T-cell (primary cell): ENCODE data around the gene FMN1. TPM values are rescaled to one million over a fixed set of nuclear protein-coding genes. Genes with fewer than 3 reads are reported as not detected.

Source experiments
- ATAC-seq, 4 experiments: fragments of 200-7000 bp in 3 of 4; fragments of 150-1000 bp in 1 of 4; cut with Tn5 transposase; replicated peaks in 1 of 4; 1 replicate in 3 of 4; 2 replicates in 1 of 4; pipeline ENCODE4 v1.10.0; 2021; ENCODE audit warnings: moderate library complexity in 3 of 4, mild to moderate bottlenecking in 2 of 4, moderate number of reproducible peaks in 1 of 4
- CTCF ChIA-PET, 2 donors: fragments of 300-600 bp; sonication (Branson Sonifier 250); formaldehyde crosslinking; loops; one replicate each; lab custom pipeline; 2022; ENCODE audit warnings: antibody characterized with exemption in 2 of 2; lab: Charles Lee
- POLR2A ChIA-PET, 2 donors: fragments of 300-600 bp; sonication (Branson Sonifier 250); formaldehyde crosslinking; loops; one replicate each; lab custom pipeline; 2022; ENCODE audit warnings: antibody characterized with exemption in 2 of 2; lab: Charles Lee
- DNase-seq, 35 experiments: peaks; one replicate each; pipeline versions ENCODE4 v3.0.0 to v3.0.0-alpha.2; 2013 to 2023
- H3K27ac ChIP-seq: one replicate; pipeline ENCODE4 v1.5.1; 2013; ENCODE audit warnings: low read length
- H3K27me3 ChIP-seq, 2 experiments: replicated peaks in 1 of 2; 1 replicate in 1 of 2; 2 replicates in 1 of 2; pipeline versions ENCODE4 v1.6.1 to v1.7.0; 2013; ENCODE audit warnings: low read length in 1 of 2, mixed read lengths in 1 of 2; ENCODE audit not compliant: control insufficient read depth in 2 of 2, insufficient read depth in 2 of 2; ENCODE audit errors: extremely low read depth in 1 of 2
- H3K36me3 ChIP-seq, 2 donors: 1 replicate in 1 of 2; 2 replicates in 1 of 2; pipeline versions ENCODE4 v1.6.1 to v1.7.0; 2013; ENCODE audit warnings: low read length in 1 of 2; ENCODE audit not compliant: control insufficient read depth in 2 of 2, insufficient read depth in 1 of 2; ENCODE audit errors: extremely low read depth in 1 of 2
- H3K4me1 ChIP-seq, 2 experiments: 1 replicate in 1 of 2; 2 replicates in 1 of 2; pipeline versions ENCODE4 v1.6.1 to v1.7.0; 2013; ENCODE audit warnings: low read length in 2 of 2, mixed read lengths in 1 of 2; ENCODE audit not compliant: insufficient read depth in 2 of 2, control insufficient read depth in 1 of 2; ENCODE audit errors: extremely low read depth in 1 of 2
- H3K4me3 ChIP-seq, 2 donors: 1 replicate in 1 of 2; 2 replicates in 1 of 2; pipeline versions ENCODE4 v1.5.1 to v1.7.0; 2013; ENCODE audit warnings: mild to moderate bottlenecking in 2 of 2, low read length in 1 of 2, moderate library complexity in 1 of 2; ENCODE audit not compliant: control insufficient read depth in 1 of 2; ENCODE audit errors: extremely low read depth in 1 of 2
- H3K9me3 ChIP-seq: 2 replicates; pipeline ENCODE4 v1.7.0; 2013
- H3K27ac Mint-ChIP-seq, 2 donors: one replicate each; pipeline ENCODE4 v1.8.0; 2020 to 2021; ENCODE audit warnings: mild to moderate bottlenecking in 2 of 2, mixed read lengths in 2 of 2
- H3K27me3 Mint-ChIP-seq, 2 donors: one replicate each; pipeline ENCODE4 v1.8.0; 2021 to 2022; ENCODE audit warnings: mixed read lengths in 2 of 2
- H3K36me3 Mint-ChIP-seq: one replicate; pipeline ENCODE4 v1.8.0; 2021; ENCODE audit warnings: mixed read lengths
- H3K4me1 Mint-ChIP-seq, 3 donors: one replicate each; pipeline ENCODE4 v1.8.0; 2020 to 2022; ENCODE audit warnings: mixed read lengths in 3 of 3, mild to moderate bottlenecking in 1 of 3
- H3K4me3 Mint-ChIP-seq, 3 donors: one replicate each; pipeline ENCODE4 v1.8.0; 2020 to 2022; ENCODE audit warnings: mild to moderate bottlenecking in 3 of 3, mixed read lengths in 3 of 3, moderate library complexity in 3 of 3
- H3K9me3 Mint-ChIP-seq, 3 donors: one replicate each; pipeline ENCODE4 v1.8.0; 2020 to 2022; ENCODE audit warnings: mixed read lengths in 3 of 3
- whole genome bisulfite sequencing: methylation state at CpG from one replicate; pipeline ENCODE4 v1.1.5; 2013; ENCODE audit warnings: missing lambda C conversion rate; ENCODE audit not compliant: insufficient coverage; 5-methylcytosine and 5-hydroxymethylcytosine counted together
- total RNA-seq, 35 experiments: library from RNA in 6 of 35; stranded (reverse) in 6 of 35; fragments of 120-200 nt in 1 of 35; gene quantifications; one replicate each; pipeline versions ENCODE4 v1.2.1 to v1.2.4 and lab custom pipeline; 2013 to 2026

FMN1 gene
- total RNA-seq, 5 donors from 2014 or later (not counting 1 experiment from before 2014, with no cell fraction given) = 0.20 to 22.4 (median 14.9) TPM

GRCh38 chr15:32944431-32944830 lies 250.1 kb downstream of the FMN1 start:
- 40% methylated on average over 1 of the region's 3 CpGs for WGBS
- ChIA-PET CTCF (no interaction called here), POLR2A (interaction anchor here in 1 of 2 donors (0.6 kb wide), 1 partner anchor 97 kb away, joined by 3 read pairs; no protein-coding TSS in a partner anchor)
- H3K27me3 Mint-ChIP-seq = no peaks in the 10 kb centered on the region
- Histone ChIP-seq H3K4me3 (no peak overlapping the region), H3K27me3 (no peaks in the 10 kb centered on the region), H3K9me3 (no peaks in the 10 kb centered on the region), H3K36me3 (no peaks in the 10 kb centered on the region), H3K4me1 (no peaks in the 10 kb centered on the region), H3K27ac (no peak overlapping the region)
- no peak for DNase-seq
- H3K36me3 Mint-ChIP-seq = no peaks in the 10 kb centered on the region
- H3K4me3 Mint-ChIP-seq = no peak overlapping the region
- no peak for ATAC-seq
- peaks cover 0 to under 1% (median 0%) of the 10 kb centered on the region in 3 donors for H3K9me3 Mint-ChIP-seq
- H3K27ac Mint-ChIP-seq = no peak overlapping the region
- peaks cover 0 to 1% (median 0%) of the 10 kb centered on the region in 3 donors for H3K4me1 Mint-ChIP-seq

DNA sequence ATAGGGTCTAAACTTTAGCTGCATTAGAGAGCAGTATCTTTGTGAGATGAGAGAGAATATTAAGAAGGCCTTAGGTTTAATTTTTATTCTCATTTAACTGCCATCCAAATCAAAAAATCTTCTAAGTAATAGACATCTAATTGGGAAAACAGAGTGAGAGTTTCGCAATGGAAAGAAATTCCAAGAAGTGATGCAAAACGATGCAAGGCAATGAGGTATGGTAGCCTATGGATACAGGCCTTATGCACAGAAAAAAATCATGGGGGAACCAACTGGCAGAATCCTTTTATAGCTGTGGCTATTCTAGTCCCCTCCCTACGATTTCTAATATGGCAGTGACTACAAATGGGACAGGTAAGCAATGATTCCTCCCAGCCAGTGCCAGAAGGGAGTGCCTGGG lies 250.8 kb downstream of the FMN1 start:
- Histone ChIP-seq H3K9me3 (no peaks in the 10 kb centered on the region), H3K36me3 (no peaks in the 10 kb centered on the region), H3K4me3 (no peak overlapping the region), H3K4me1 (no peaks in the 10 kb centered on the region), H3K27me3 (no peaks in the 10 kb centered on the region), H3K27ac (no peak overlapping the region)
- ATAC-seq = no peak
- H3K9me3 Mint-ChIP-seq = no peaks in the 10 kb centered on the region
- WGBS = 57% methylated on average over 1 of the region's 3 CpGs
- no peak overlapping the region for H3K27ac Mint-ChIP-seq
- no peak for DNase-seq
- H3K36me3 Mint-ChIP-seq = no peaks in the 10 kb centered on the region
- no peaks in the 10 kb centered on the region for H3K4me1 Mint-ChIP-seq
- ChIA-PET POLR2A (interaction anchor here in 1 of 2 donors (0.6 kb wide), 1 partner anchor 97 kb away, joined by 3 read pairs; no protein-coding TSS in a partner anchor), CTCF (no interaction called here)
- H3K27me3 Mint-ChIP-seq = no peaks in the 10 kb centered on the region
- no peak overlapping the region for H3K4me3 Mint-ChIP-seq

- Histone ChIP-seq H3K4me3 (no peak overlapping the region), H3K36me3 (no peaks in the 10 kb centered on the region), H3K27ac (no peak overlapping the region), H3K9me3 (no peaks in the 10 kb centered on the region), H3K27me3 (peaks cover 0 to 3% of the 10 kb centered on the region in 2 experiments), H3K4me1 (no peaks in the 10 kb centered on the region)
- Mint-ChIP-seq H3K4me1 (no peaks in the 10 kb centered on the region), H3K27me3 (peaks cover 0 to 5% of the 10 kb centered on the region in 2 donors), H3K4me3 (no peak overlapping the region), H3K27ac (no peak overlapping the region), H3K9me3 (no peaks in the 10 kb centered on the region), H3K36me3 (no peaks in the 10 kb centered on the region)
- ChIA-PET CTCF (no interaction called here), POLR2A (no interaction called here)
- no peak for DNase-seq
- ATAC-seq = no peak
- WGBS = 50% methylated on average over 1 of the region's 2 CpGs
Observed at GRCh38 chr15:32942401-32942841, 252.1 kb downstream of the FMN1 start.

- Histone ChIP-seq H3K9me3 (no peaks in the 10 kb centered on the region), H3K4me3 (no peak overlapping the region), H3K27ac (no peak overlapping the region), H3K27me3 (peaks cover 0 to 3% of the 10 kb centered on the region in 2 experiments), H3K4me1 (no peaks in the 10 kb centered on the region), H3K36me3 (no peaks in the 10 kb centered on the region)
- Mint-ChIP-seq H3K9me3 (no peaks in the 10 kb centered on the region), H3K27me3 (peaks cover 0 to 8% of the 10 kb centered on the region in 2 donors), H3K36me3 (no peaks in the 10 kb centered on the region), H3K4me3 (no peak overlapping the region), H3K4me1 (no peaks in the 10 kb centered on the region), H3K27ac (no peak overlapping the region)
- ChIA-PET CTCF (no interaction called here), POLR2A (no interaction called here)
- 83% methylated on average over 1 of the region's 6 CpGs for WGBS
- no peak for ATAC-seq
- DNase-seq = no peak
Observed at GRCh38 chr15:32941823-32942222, 252.7 kb downstream of the FMN1 start.

- H3K4me3 Mint-ChIP-seq = no peak overlapping the region
- ChIA-PET CTCF (interaction anchor here in 1 of 2 donors (0.6 kb wide), 1 partner anchor 671 kb away, joined by 3 read pairs; no protein-coding TSS in a partner anchor), POLR2A (no interaction called here)
- no peak overlapping the region for H3K27ac ChIP-seq
- H3K36me3 ChIP-seq = no peaks in the 10 kb centered on the region
- peaks cover 3 to 22% of the 10 kb centered on the region in 2 donors for H3K27me3 Mint-ChIP-seq
- 92% methylated on average over 4 of the region's 4 CpGs for WGBS
- no peaks in the 10 kb centered on the region for H3K4me1 Mint-ChIP-seq
- ATAC-seq (no peak), DNase-seq (no peak)
- no peak overlapping the region for H3K4me3 ChIP-seq
- H3K27ac Mint-ChIP-seq = no peak overlapping the region
- no peaks in the 10 kb centered on the region for H3K4me1 ChIP-seq
- peaks cover 0 to 10% of the 10 kb centered on the region in 2 experiments for H3K27me3 ChIP-seq
- H3K9me3 Mint-ChIP-seq = peaks cover 0 to 4% (median 0%) of the 10 kb centered on the region in 3 donors
- no peaks in the 10 kb centered on the region for H3K36me3 Mint-ChIP-seq
- H3K9me3 ChIP-seq = no peaks in the 10 kb centered on the region
Observed at GRCh38 chr15:32936976-32937375, 257.5 kb downstream of the FMN1 start.

DNA sequence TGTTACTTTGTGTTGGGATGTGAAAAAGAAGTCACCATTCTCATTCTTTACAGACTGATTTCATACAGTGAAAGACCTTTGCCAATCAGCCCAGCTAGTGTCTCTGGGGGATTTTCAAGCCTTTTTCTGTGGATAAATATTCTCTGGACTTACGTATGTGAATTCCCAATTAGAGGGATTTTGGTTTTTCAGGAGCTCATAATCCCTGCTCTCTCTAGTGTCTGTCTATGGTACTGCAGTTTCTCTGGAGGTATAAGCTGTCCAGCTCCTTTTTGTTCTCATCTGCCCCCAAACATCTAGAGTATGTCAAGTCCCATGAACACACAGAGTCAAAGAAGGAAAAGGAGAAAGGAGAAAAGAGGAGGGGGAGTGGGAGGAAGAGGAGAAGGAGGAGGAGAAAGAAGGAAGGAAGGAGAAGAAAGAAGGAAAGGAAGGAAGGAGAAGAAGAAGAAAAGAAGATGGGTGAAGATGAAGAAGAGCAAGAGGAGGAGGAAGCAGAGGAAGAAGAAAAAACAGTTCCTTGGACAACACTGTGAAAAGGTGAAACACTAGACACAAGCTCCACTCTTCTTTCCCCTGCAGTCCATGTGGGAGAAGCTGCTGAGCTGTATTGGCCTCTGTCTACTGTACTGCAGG lies 258.1 kb downstream of the FMN1 start:
- ChIA-PET POLR2A (no interaction called here), CTCF (interaction anchor here (0.6 to 0.8 kb wide), 2 partner anchors 92 to 672 kb away, joined by 3 to 5 read pairs; no protein-coding TSS in a partner anchor)
- DNase-seq (no peak), ATAC-seq (no peak)
- Mint-ChIP-seq H3K4me3 (no peak overlapping the region), H3K4me1 (no peaks in the 10 kb centered on the region), H3K9me3 (peaks cover 0 to 4% (median 3%) of the 10 kb centered on the region in 3 donors), H3K36me3 (no peaks in the 10 kb centered on the region), H3K27ac (no peak overlapping the region), H3K27me3 (peaks cover 3 to 22% of the 10 kb centered on the region in 2 donors)
- no peaks in the 10 kb centered on the region for H3K36me3 ChIP-seq
- no peaks in the 10 kb centered on the region for H3K4me1 ChIP-seq
- no peaks in the 10 kb centered on the region for H3K9me3 ChIP-seq
- no peak overlapping the region for H3K4me3 ChIP-seq
- WGBS = no CpG with 5 or more reads among the region's 1 CpG
- H3K27ac ChIP-seq = no peak overlapping the region
- peaks cover 0 to 10% of the 10 kb centered on the region in 2 experiments for H3K27me3 ChIP-seq
